Measurements from ENCODE around the gene CFAP43. TPM values are rescaled to one million over a fixed set of nuclear protein-coding genes. Genes with fewer than 3 reads are reported as not detected.

The CFAP43 gene
- total RNA-seq, 1 experiment from 2014 or later: 0.42 TPM

DNA sequence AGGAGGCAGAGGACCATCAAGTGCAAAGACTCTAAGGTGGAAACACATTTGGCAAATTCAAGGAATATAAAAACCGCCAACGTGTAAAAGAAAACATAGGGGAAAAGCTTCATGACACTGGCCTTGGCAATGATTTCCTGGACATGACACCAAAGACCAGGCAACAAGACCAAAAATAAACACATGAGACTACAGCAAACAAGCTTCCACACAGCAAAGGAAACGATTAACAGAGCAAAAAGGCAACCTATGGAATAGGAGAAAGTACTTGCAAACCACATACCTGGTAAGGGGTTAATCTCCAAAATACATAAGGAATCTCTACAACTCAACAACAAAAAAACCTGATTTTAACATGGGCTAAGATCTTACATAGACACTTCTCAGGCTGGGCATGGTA, 26.0 kb upstream of the CFAP43 start:
- H3K27me3 Mint-ChIP-seq (ENCODE audit: low read depth): no peaks in the 10 kb centered on the region
- no peak overlapping the region for H3K4me3 Mint-ChIP-seq
- peaks cover 44% of the 10 kb centered on the region for H3K36me3 Mint-ChIP-seq
- ATAC-seq (no peak), DNase-seq (ENCODE audit: low spot score) (no peak)
- H3K4me1 Mint-ChIP-seq: peaks cover 29% of the 10 kb centered on the region
- TF ChIP-seq, protein P1, sequence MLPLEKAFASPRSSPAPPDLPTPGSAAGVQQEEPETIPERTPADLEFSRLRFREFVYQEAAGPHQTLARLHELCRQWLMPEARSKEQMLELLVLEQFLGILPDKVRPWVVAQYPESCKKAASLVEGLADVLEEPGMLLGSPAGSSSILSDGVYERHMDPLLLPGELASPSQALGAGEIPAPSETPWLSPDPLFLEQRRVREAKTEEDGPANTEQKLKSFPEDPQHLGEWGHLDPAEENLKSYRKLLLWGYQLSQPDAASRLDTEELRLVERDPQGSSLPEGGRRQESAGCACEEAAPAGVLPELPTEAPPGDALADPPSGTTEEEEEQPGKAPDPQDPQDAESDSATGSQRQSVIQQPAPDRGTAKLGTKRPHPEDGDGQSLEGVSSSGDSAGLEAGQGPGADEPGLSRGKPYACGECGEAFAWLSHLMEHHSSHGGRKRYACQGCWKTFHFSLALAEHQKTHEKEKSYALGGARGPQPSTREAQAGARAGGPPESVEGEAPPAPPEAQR (CRISPR knock-in tag; IDR thresholded peaks at IDR 0.05): no peak
- TF ChIP-seq, protein P2, sequence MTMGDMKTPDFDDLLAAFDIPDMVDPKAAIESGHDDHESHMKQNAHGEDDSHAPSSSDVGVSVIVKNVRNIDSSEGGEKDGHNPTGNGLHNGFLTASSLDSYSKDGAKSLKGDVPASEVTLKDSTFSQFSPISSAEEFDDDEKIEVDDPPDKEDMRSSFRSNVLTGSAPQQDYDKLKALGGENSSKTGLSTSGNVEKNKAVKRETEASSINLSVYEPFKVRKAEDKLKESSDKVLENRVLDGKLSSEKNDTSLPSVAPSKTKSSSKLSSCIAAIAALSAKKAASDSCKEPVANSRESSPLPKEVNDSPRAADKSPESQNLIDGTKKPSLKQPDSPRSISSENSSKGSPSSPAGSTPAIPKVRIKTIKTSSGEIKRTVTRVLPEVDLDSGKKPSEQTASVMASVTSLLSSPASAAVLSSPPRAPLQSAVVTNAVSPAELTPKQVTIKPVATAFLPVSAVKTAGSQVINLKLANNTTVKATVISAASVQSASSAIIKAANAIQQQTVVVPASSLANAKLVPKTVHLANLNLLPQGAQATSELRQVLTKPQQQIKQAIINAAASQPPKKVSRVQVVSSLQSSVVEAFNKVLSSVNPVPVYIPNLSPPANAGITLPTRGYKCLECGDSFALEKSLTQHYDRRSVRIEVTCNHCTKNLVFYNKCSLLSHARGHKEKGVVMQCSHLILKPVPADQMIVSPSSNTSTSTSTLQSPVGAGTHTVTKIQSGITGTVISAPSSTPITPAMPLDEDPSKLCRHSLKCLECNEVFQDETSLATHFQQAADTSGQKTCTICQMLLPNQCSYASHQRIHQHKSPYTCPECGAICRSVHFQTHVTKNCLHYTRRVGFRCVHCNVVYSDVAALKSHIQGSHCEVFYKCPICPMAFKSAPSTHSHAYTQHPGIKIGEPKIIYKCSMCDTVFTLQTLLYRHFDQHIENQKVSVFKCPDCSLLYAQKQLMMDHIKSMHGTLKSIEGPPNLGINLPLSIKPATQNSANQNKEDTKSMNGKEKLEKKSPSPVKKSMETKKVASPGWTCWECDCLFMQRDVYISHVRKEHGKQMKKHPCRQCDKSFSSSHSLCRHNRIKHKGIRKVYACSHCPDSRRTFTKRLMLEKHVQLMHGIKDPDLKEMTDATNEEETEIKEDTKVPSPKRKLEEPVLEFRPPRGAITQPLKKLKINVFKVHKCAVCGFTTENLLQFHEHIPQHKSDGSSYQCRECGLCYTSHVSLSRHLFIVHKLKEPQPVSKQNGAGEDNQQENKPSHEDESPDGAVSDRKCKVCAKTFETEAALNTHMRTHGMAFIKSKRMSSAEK (CRISPR knock-in tag; IDR thresholded peaks at IDR 0.05; ENCODE audit: borderline replicate concordance): no peak
- TF ChIP-seq OVOL2 (CRISPR knock-in tag; IDR thresholded peaks at IDR 0.05; ENCODE audit: borderline replicate concordance) (no peak), TEAD4 (CRISPR knock-in tag; IDR thresholded peaks at IDR 0.05) (no peak), ARID4B (CRISPR knock-in tag; IDR thresholded peaks at IDR 0.05; ENCODE audit: borderline replicate concordance) (no peak), RORB (CRISPR knock-in tag; IDR thresholded peaks at IDR 0.05) (no peak), EMX1 (CRISPR knock-in tag; IDR thresholded peaks at IDR 0.05) (no peak), ZMAT4 (CRISPR knock-in tag; IDR thresholded peaks at IDR 0.05) (no peak), NFATC4 (CRISPR knock-in tag; IDR thresholded peaks at IDR 0.05) (no peak), TCF7 (CRISPR knock-in tag; IDR thresholded peaks at IDR 0.05; ENCODE audit: low read depth) (no peak), ZNF423 (CRISPR knock-in tag; IDR thresholded peaks at IDR 0.05) (no peak), FOXJ3 (CRISPR knock-in tag; IDR thresholded peaks at IDR 0.05; ENCODE audit: borderline replicate concordance) (no peak), ELF4 (CRISPR knock-in tag; IDR thresholded peaks at IDR 0.05; ENCODE audit: low read depth) (no peak), ZBTB21 (CRISPR knock-in tag; IDR thresholded peaks at IDR 0.05; ENCODE audit: borderline replicate concordance) (no peak), ZNF671 (CRISPR knock-in tag; IDR thresholded peaks at IDR 0.05) (no peak), GRHL2 (CRISPR knock-in tag; IDR thresholded peaks at IDR 0.05; ENCODE audit: insufficient replicate concordance, severe bottlenecking) (no peak), RELA (CRISPR knock-in tag; IDR thresholded peaks at IDR 0.05; ENCODE audit: borderline replicate concordance) (no peak), SMAD3 (CRISPR knock-in tag; IDR thresholded peaks at IDR 0.05; ENCODE audit: borderline replicate concordance) (no peak), ZNF416 (CRISPR knock-in tag; IDR thresholded peaks at IDR 0.05) (no peak)
- H3K9me3 Mint-ChIP-seq: no peaks in the 10 kb centered on the region
- ChIA-PET POLR2A (no interaction called here), CTCF (interaction anchor here (0.9 kb wide), 1 partner anchor 17 kb away, joined by 4 read pairs; no protein-coding TSS in a partner anchor)
- H3K27ac Mint-ChIP-seq: no peak overlapping the region

Data from WTC11 (cell line).